Aorta (tissue), 5 donors: ENCODE measurements around the gene DYSF. TPM values are rescaled to one million over a fixed set of nuclear protein-coding genes. Genes with fewer than 3 reads are reported as not detected.

Experiments used
- ATAC-seq: fragments of 200-7000 bp; cut with Tn5 transposase; one replicate; pipeline ENCODE4 v1.9.1; 2022; ENCODE audit warnings: moderate library complexity; ENCODE audit not compliant: low FRiP score
- DNase-seq, 2 donors: peaks; one replicate each; pipeline ENCODE4 v3.0.0-alpha.2; 2020
- H3K27ac ChIP-seq, 2 donors: one replicate each; pipeline ENCODE4 v1.5.1; 2013; ENCODE audit warnings: low read length in 2 of 2, mild to moderate bottlenecking in 2 of 2, moderate library complexity in 2 of 2, control low read depth in 1 of 2, inconsistent platforms in 1 of 2, low read depth in 1 of 2
- H3K27me3 ChIP-seq, 2 donors: one replicate each; pipeline ENCODE4 v1.6.1; 2013; ENCODE audit warnings: control low read depth in 1 of 2, low read length in 1 of 2, mild to moderate bottlenecking in 1 of 2, moderate library complexity in 1 of 2; ENCODE audit not compliant: insufficient read depth in 2 of 2, control insufficient read depth in 1 of 2
- H3K36me3 ChIP-seq, 2 donors: one replicate each; pipeline ENCODE4 v1.6.1; 2013; ENCODE audit warnings: control low read depth in 1 of 2, low read length in 1 of 2, mild to moderate bottlenecking in 1 of 2; ENCODE audit not compliant: insufficient read depth in 2 of 2, control insufficient read depth in 1 of 2
- H3K4me1 ChIP-seq, 2 donors: one replicate each; pipeline ENCODE4 v1.6.1; 2013; ENCODE audit warnings: low read length in 2 of 2, control low read depth in 1 of 2, mild to moderate bottlenecking in 1 of 2, moderate library complexity in 1 of 2; ENCODE audit not compliant: insufficient read depth in 2 of 2, control insufficient read depth in 1 of 2
- H3K4me3 ChIP-seq, 2 donors: one replicate each; pipeline ENCODE4 v1.5.1; 2013; ENCODE audit warnings: low read length in 2 of 2, control low read depth in 1 of 2, mild to moderate bottlenecking in 1 of 2
- H3K9me3 ChIP-seq: one replicate; pipeline ENCODE4 v1.6.1; 2013; ENCODE audit warnings: mild to moderate bottlenecking, low read length; ENCODE audit not compliant: control insufficient read depth
- WGBS, 2 donors: extraction: QIAGEN DNeasy Blood & Tissue Kit; methylation state at CpG; one replicate each; pipeline ENCODE4 v1.1.7; 2013; 5-methylcytosine and 5-hydroxymethylcytosine counted together
- intact Hi-C, 2 donors: fragments of 100-400 bp; cut with DNase I; formaldehyde crosslinking; loops; one replicate each; pipeline versions ENCODE4 v1.14.2 to v1.15.0; 2022
- polyA plus RNA-seq, 2 donors: library from polyadenylated mRNA; stranded (reverse); fragments of 200-250 nt; gene quantifications; one replicate each; pipeline ENCODE4 v1.2.3, GENCODE V29; 2013
- total RNA-seq, 2 donors: library from RNA; stranded (reverse); fragmentation: NEBNext Ultra II Directional; extraction: Animal tissue kit (Norgen Biotek cat#: 25700); gene quantifications; one replicate each; pipeline ENCODE4 v1.2.1, GENCODE V29; 2021
- donor health status: healthy with polysubstance abuse.
- donor health status: Bipolar disorder and iron deficiency.
- donor health status: DM: no; HTN: no; CAD: no.
- donor health status: DM: no; HTN: no; CAD: no.
- donor health status: DM: yes; HTN: yes; CAD: no.

The DYSF gene
- total and polyA plus RNA-seq, 4 donors, result 3.1 to 28.8 (median 17.5) TPM

- H3K4me1 ChIP-seq, result no peaks in the 10 kb centered on the region
- intact Hi-C loops, result loop anchor here (5.0 to 10.0 kb wide), 7 partner anchors 57 to 1030 kb away; no protein-coding TSS in a partner anchor
- peak; percentile 12 for ATAC-seq
- H3K27ac ChIP-seq, result no peak overlapping the region
- WGBS, 2 donors, result 60% methylated on average over 9 of the region's 9 CpGs
- peak in 1 of 2 donors; percentile 24 for DNase-seq
- H3K27me3 ChIP-seq, result no peaks in the 10 kb centered on the region
- H3K36me3 ChIP-seq, result no peaks in the 10 kb centered on the region
- H3K9me3 ChIP-seq, result no peaks in the 10 kb centered on the region
- no peak overlapping the region for H3K4me3 ChIP-seq
These were observed 91.7 kb downstream of the DYSF start for GRCh38 chr2:71544919-71545571.

GRCh38 chr2:71545572-71546274, 92.4 kb downstream of the DYSF start:
- 20 to 30% methylated on average over 22 of the region's 22 CpGs for WGBS, 2 donors
- H3K36me3 ChIP-seq, result no peaks in the 10 kb centered on the region
- no peaks in the 10 kb centered on the region for H3K9me3 ChIP-seq
- DNase-seq, result peak; percentile 58 to 78
- H3K4me1 ChIP-seq, result no peaks in the 10 kb centered on the region
- peak; percentile 62 for ATAC-seq
- no peak overlapping the region for H3K4me3 ChIP-seq
- no peaks in the 10 kb centered on the region for H3K27me3 ChIP-seq
- intact Hi-C loops, result loop anchor here (2.0 to 10.0 kb wide), 8 partner anchors 57 to 1029 kb away; no protein-coding TSS in a partner anchor
- H3K27ac ChIP-seq, result no peak overlapping the region

- no peak overlapping the region for H3K27ac ChIP-seq
- no peaks in the 10 kb centered on the region for H3K4me1 ChIP-seq
- DNase-seq (no peak), ATAC-seq (no peak)
- H3K4me3 ChIP-seq, result no peak overlapping the region
- no peaks in the 10 kb centered on the region for H3K27me3 ChIP-seq
- intact Hi-C loops, result loop anchor here (2.0 to 10.0 kb wide), 8 partner anchors 56 to 1029 kb away; no protein-coding TSS in a partner anchor
- 87 to 92% methylated on average over 3 of the region's 3 CpGs for whole genome bisulfite sequencing, 2 donors
- H3K9me3 ChIP-seq, result no peaks in the 10 kb centered on the region
- no peaks in the 10 kb centered on the region for H3K36me3 ChIP-seq
These were observed 92.9 kb downstream of the DYSF start for GRCh38 chr2:71546275-71546638.

GRCh38 chr2:71546777-71547281, 93.5 kb downstream of the DYSF start:
- no peak for ATAC-seq
- Histone ChIP-seq H3K27me3 (no peaks in the 10 kb centered on the region), H3K36me3 (no peaks in the 10 kb centered on the region), H3K27ac (no peak overlapping the region), H3K4me3 (no peak overlapping the region), H3K4me1 (no peaks in the 10 kb centered on the region), H3K9me3 (no peaks in the 10 kb centered on the region)
- intact Hi-C loops, result loop anchor here (2.0 to 10.0 kb wide), 8 partner anchors 55 to 1028 kb away; no protein-coding TSS in a partner anchor
- WGBS, 2 donors, result 95 to 96% methylated on average over 14 of the region's 14 CpGs
- peak; percentile 33 to 55 for DNase-seq

- H3K36me3 ChIP-seq, result no peaks in the 10 kb centered on the region
- no peak overlapping the region for H3K27ac ChIP-seq
- no peaks in the 10 kb centered on the region for H3K27me3 ChIP-seq
- intact Hi-C loops, result loop anchor here (2.0 to 10.0 kb wide), 8 partner anchors 55 to 1027 kb away; no protein-coding TSS in a partner anchor
- no peak for ATAC-seq
- WGBS, 2 donors, result 92% methylated on average over 13 of the region's 13 CpGs
- no peaks in the 10 kb centered on the region for H3K4me1 ChIP-seq
- no peak overlapping the region for H3K4me3 ChIP-seq
- no peaks in the 10 kb centered on the region for H3K9me3 ChIP-seq
- DNase-seq, result peak; percentile 12 to 37
These were observed 94.4 kb downstream of the DYSF start for GRCh38 chr2:71547616-71548285.

DNA sequence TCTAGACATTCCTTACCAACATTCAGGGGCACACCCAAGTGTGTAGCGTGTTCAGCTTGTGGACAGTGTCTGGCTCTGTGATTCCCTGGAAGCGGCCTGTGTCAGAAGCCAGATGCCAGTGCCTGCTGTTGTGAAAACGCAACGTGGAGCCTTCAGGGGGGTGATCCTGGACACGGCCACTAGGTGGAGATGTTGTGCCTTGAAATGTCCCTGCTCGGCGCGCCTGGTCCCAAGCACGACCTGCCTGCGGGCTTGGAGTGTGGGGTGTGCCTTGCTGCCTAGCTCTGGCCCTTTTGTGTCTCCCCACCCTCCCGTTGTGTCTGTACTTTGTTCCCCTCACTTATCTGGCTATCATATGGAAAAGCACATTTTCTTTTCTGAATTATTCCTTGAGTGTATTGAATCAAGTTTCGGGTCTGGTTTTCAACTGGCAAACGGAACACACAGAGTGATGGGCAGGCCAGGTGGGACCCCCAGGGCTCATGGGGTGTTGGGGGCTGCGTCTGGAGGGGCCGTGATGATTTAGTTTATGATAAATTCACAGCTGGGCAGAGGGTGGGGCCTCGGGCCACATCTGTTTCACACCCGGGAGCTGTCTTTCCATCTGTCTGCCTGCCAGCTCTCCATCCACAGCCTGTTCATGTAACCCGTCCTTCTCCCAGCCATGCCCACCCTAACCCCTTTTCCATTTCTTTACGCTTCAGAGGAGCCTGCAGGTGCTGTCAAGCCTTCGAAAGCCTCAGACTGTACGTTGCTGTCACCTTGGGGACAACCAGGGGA, 95.5 kb downstream of the DYSF start:
- no peaks in the 10 kb centered on the region for H3K4me1 ChIP-seq
- ATAC-seq (peak; percentile 80), DNase-seq (peak; percentile 74 to 90)
- H3K27me3 ChIP-seq, result no peaks in the 10 kb centered on the region
- no peaks in the 10 kb centered on the region for H3K36me3 ChIP-seq
- H3K27ac ChIP-seq, result no peak overlapping the region
- intact Hi-C loops, result loop anchor here (5.0 to 10.0 kb wide), 7 partner anchors 53 to 1026 kb away; no protein-coding TSS in a partner anchor
- WGBS, 2 donors, result 68 to 70% methylated on average over 21 of the region's 21 CpGs
- H3K9me3 ChIP-seq, result no peaks in the 10 kb centered on the region
- no peak overlapping the region for H3K4me3 ChIP-seq

DNA sequence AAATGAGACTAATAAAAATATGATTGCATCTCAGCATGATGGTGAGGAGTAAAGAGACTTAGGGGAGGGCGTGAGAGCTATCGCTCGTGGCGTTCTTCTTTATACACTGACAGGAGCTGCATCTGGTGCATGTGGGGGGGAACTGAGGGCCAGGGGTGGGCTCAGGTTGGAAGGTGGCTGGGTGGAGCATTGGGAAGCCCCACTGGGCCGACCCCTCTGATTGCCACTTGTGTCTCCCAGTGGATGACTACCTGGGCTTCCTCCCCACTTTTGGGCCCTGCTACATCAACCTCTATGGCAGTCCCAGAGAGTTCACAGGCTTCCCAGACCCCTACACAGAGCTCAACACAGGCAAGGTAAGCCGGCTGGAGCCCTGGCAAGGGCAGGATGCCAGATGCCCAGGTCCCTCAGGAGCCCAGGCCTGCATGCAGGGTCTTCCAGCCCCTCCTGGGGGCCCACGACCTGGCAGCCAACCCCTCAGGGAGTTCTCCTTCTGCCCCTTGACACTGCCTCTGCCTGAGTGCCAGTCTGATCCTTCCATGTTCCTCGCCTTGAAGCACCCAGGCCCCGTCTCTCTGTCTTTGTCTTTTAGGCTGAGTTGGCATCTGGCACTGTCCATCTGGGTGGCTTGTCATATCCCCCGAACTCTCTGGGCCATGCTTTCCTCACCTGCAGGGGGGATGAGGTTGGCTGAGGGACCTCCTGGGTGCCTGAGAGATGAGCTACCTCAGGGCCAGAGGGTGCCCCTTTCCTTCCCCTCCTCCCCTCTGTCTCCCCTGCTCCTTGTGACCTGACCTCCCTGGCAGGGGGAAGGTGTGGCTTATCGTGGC, 97.7 kb downstream of the DYSF start:
- no peaks in the 10 kb centered on the region for H3K27me3 ChIP-seq
- no peaks in the 10 kb centered on the region for H3K4me1 ChIP-seq
- peak; percentile 38 to 51 for DNase-seq
- no peaks in the 10 kb centered on the region for H3K9me3 ChIP-seq
- no peak overlapping the region for H3K27ac ChIP-seq
- 93 to 94% methylated on average over 11 of the region's 11 CpGs for WGBS, 2 donors
- no peak overlapping the region for H3K4me3 ChIP-seq
- H3K36me3 ChIP-seq, result no peaks in the 10 kb centered on the region
- ATAC-seq, result no peak
- intact Hi-C loops, result loop anchor here in 1 of 2 donors (5.0 kb wide), 1 partner anchor 446 kb away; no protein-coding TSS in a partner anchor
